ENCODE measurements around the gene ALX4.

GRCh38 chr11:44328138-44328660 lies 18.3 kb upstream of the ALX4 start:
- TF ChIP-seq, protein P1, sequence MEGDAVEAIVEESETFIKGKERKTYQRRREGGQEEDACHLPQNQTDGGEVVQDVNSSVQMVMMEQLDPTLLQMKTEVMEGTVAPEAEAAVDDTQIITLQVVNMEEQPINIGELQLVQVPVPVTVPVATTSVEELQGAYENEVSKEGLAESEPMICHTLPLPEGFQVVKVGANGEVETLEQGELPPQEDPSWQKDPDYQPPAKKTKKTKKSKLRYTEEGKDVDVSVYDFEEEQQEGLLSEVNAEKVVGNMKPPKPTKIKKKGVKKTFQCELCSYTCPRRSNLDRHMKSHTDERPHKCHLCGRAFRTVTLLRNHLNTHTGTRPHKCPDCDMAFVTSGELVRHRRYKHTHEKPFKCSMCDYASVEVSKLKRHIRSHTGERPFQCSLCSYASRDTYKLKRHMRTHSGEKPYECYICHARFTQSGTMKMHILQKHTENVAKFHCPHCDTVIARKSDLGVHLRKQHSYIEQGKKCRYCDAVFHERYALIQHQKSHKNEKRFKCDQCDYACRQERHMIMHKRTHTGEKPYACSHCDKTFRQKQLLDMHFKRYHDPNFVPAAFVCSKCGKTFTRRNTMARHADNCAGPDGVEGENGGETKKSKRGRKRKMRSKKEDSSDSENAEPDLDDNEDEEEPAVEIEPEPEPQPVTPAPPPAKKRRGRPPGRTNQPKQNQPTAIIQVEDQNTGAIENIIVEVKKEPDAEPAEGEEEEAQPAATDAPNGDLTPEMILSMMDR (conservative IDR thresholded peaks at IDR 0.05; ENCODE audit: low read length) = no peak
- no peak for TF ChIP-seq EZH2phosphoT487 (IDR thresholded peaks at IDR 0.05; ENCODE audit: borderline replicate concordance, low read depth, low read length)

All from OCI-LY7 (cell line).